HepG2 (cell line): Measurements from ENCODE around the gene C2orf92. TPM values are rescaled to one million over a fixed set of nuclear protein-coding genes. Genes with fewer than 3 reads are reported as not detected.

Experiments
- CEBPB ChIP-seq: IDR thresholded peaks from 2 replicates; pipeline ENCODE4 v1.6.1; 2011; ENCODE audit warnings: low read depth, low read length, improper control_type of control experiment, borderline replicate concordance
- CREB1 ChIP-seq, 2 experiments: fragments of 450-650 bp in 1 of 2; IDR thresholded peaks; 2 replicates each; pipeline ENCODE4 v1.6.1; 2016 to 2017; ENCODE audit warnings: control low read depth in 1 of 2, mild to moderate bottlenecking in 1 of 2, missing compliant biosample characterization in 1 of 2, missing genetic modification characterization in 1 of 2
- GABPB1 ChIP-seq: IDR thresholded peaks from 2 replicates; pipeline ENCODE4 v1.6.1; 2016; ENCODE audit warnings: mild to moderate bottlenecking, missing genetic modification reagents, moderate library complexity, missing compliant biosample characterization
- HNF1B ChIP-seq: sonication (generic); formaldehyde crosslinking; IDR thresholded peaks from 2 replicates; pipeline ENCODE4 v1.5.1; 2020; ENCODE audit warnings: mild to moderate bottlenecking, moderate library complexity, missing genetic modification reagents
- KLF15 ChIP-seq: sonication (generic); formaldehyde crosslinking; IDR thresholded peaks from 2 replicates; pipeline ENCODE4 v1.8.1; 2023; ENCODE audit warnings: borderline replicate concordance, mild to moderate bottlenecking, inconsistent platforms, missing genetic modification reagents, mixed read lengths
- MEIS1 ChIP-seq: sonication (generic); formaldehyde crosslinking; IDR thresholded peaks from 2 replicates; pipeline ENCODE4 v1.9.0; 2021; ENCODE audit warnings: mild to moderate bottlenecking, missing genetic modification reagents, moderate library complexity, borderline replicate concordance
- MNT ChIP-seq: fragments of 450-650 bp; IDR thresholded peaks from 2 replicates; pipeline ENCODE4 v1.6.1; 2016
- RFX5 ChIP-seq: IDR thresholded peaks from 2 replicates; pipeline ENCODE4 v1.6.1; 2011; ENCODE audit warnings: low read depth, low read length, improper control_type of control experiment
- SALL1 ChIP-seq: sonication (generic); formaldehyde crosslinking; IDR thresholded peaks from 2 replicates; pipeline ENCODE4 v1.8.0; 2022; ENCODE audit warnings: mild to moderate bottlenecking, missing genetic modification reagents
- SCMH1 ChIP-seq: sonication (generic); formaldehyde crosslinking; IDR thresholded peaks from 2 replicates; pipeline ENCODE4 v1.9.0; 2021; ENCODE audit warnings: missing genetic modification reagents, mild to moderate bottlenecking, borderline replicate concordance
- STAG1 ChIP-seq: sonication (generic); formaldehyde crosslinking; IDR thresholded peaks from 2 replicates; pipeline ENCODE4 v1.4.0; 2020; ENCODE audit warnings: missing genetic modification reagents
- YY1 ChIP-seq: IDR thresholded peaks from 2 replicates; pipeline ENCODE4 v1.6.1; 2011; ENCODE audit warnings: low read length, low read depth, moderate library complexity, mild to moderate bottlenecking; ENCODE audit not compliant: insufficient read depth, insufficient replicate concordance
- ZNF101 ChIP-seq: sonication (generic); formaldehyde crosslinking; IDR thresholded peaks from 2 replicates; pipeline ENCODE4 v1.4.0; 2020; ENCODE audit warnings: mild to moderate bottlenecking, low read depth, missing genetic modification reagents, borderline replicate concordance
- ZNF136 ChIP-seq: sonication (generic); formaldehyde crosslinking; IDR thresholded peaks from 2 replicates; pipeline ENCODE4 v1.8.1; 2022; ENCODE audit warnings: low read depth, mild to moderate bottlenecking, moderate library complexity, missing genetic modification reagents
- ZNF33B ChIP-seq: sonication (generic); formaldehyde crosslinking; IDR thresholded peaks from 2 replicates; pipeline ENCODE4 v1.5.1; 2020; ENCODE audit warnings: mild to moderate bottlenecking, missing genetic modification reagents
- ZNF350 ChIP-seq: sonication (generic); formaldehyde crosslinking; IDR thresholded peaks from 2 replicates; pipeline ENCODE4 v1.4.0; 2020; ENCODE audit warnings: mild to moderate bottlenecking, low read depth, missing genetic modification reagents, borderline replicate concordance
- ZNF460 ChIP-seq: sonication (generic); formaldehyde crosslinking; IDR thresholded peaks from 2 replicates; pipeline ENCODE4 v1.5.1; 2020; ENCODE audit warnings: missing genetic modification reagents, mild to moderate bottlenecking, borderline replicate concordance
- ZNF468 ChIP-seq: sonication (generic); formaldehyde crosslinking; IDR thresholded peaks from 2 replicates; pipeline ENCODE4 v1.8.0; 2022; ENCODE audit warnings: mild to moderate bottlenecking, moderate library complexity, missing genetic modification reagents
- ZNF549 ChIP-seq: sonication (generic); formaldehyde crosslinking; IDR thresholded peaks from 2 replicates; pipeline ENCODE4 v1.5.0; 2020; ENCODE audit warnings: missing genetic modification reagents
- ZNF773 ChIP-seq: sonication (generic); formaldehyde crosslinking; IDR thresholded peaks from 2 replicates; pipeline ENCODE4 v1.4.0; 2020; ENCODE audit warnings: missing genetic modification reagents, borderline replicate concordance
- ZNF781 ChIP-seq: sonication (generic); formaldehyde crosslinking; IDR thresholded peaks from 2 replicates; pipeline ENCODE4 v1.5.1; 2020; ENCODE audit warnings: borderline replicate concordance, mild to moderate bottlenecking, missing genetic modification reagents; ENCODE audit errors: not compliant biosample characterization
- ZNF782 ChIP-seq: sonication (generic); formaldehyde crosslinking; IDR thresholded peaks from 2 replicates; pipeline ENCODE4 v1.4.0; 2020; ENCODE audit warnings: missing genetic modification reagents, mild to moderate bottlenecking, borderline replicate concordance
- ZNF800 ChIP-seq: sonication (generic); formaldehyde crosslinking; IDR thresholded peaks from 2 replicates; pipeline ENCODE4 v1.4.0; 2020; ENCODE audit warnings: missing genetic modification reagents
- ZNF816 ChIP-seq: sonication (generic); formaldehyde crosslinking; IDR thresholded peaks from 2 replicates; pipeline ENCODE4 v1.8.0; 2022; ENCODE audit warnings: missing genetic modification reagents, mild to moderate bottlenecking, borderline replicate concordance
- polyA plus RNA-seq, 8 experiments: library from polyadenylated mRNA; depleted of rRNA in 3 of 8; stranded (reverse) in 7 of 8; unstranded in 1 of 8; fragments of >200 nt; fragmentation: Illumina TruSeq in 4 of 8; extraction: Trizol in 4 of 8; gene quantifications; 2 replicates each; pipeline versions ENCODE4 v1.2.1 to v1.2.3, GENCODE V29; 2011 to 2016; ENCODE audit warnings: low read depth in 4 of 8, missing spikeins in 1 of 8, mixed read lengths in 1 of 8; ENCODE audit not compliant: insufficient read depth in 1 of 8
- total RNA-seq, 5 experiments: library from RNA; depleted of rRNA; stranded (reverse); fragments of >200 nt; fragmentation: Illumina TruSeq; extraction: Trizol; gene quantifications; 2 replicates each; pipeline ENCODE4 v1.2.3, GENCODE V29; 2016; ENCODE audit warnings: low read depth in 1 of 5

C2orf92 gene
- total and polyA plus RNA-seq, 2 of the 13 experiments (the other 11 are each of a cell fraction or from before 2014, with no cell fraction given) = 4.9 to 5.0 TPM

- TF ChIP-seq HNF1B (CRISPR knock-in tag) (peak; percentile 71; the same call in 1 of the 2 replicates), ZNF800 (CRISPR knock-in tag) (peak; percentile 77), ZNF101 (CRISPR knock-in tag) (no peak), CEBPB (peak; percentile 43; the same call in 1 of the 2 replicates), MEIS1 (CRISPR knock-in tag) (peak; percentile 83; the same call in 1 of the 2 replicates), STAG1 (CRISPR knock-in tag) (peak; percentile 37; the same call in 1 of the 2 replicates), ZNF549 (CRISPR knock-in tag) (peak; percentile 85; the same call in 1 of the 2 replicates), ZNF773 (CRISPR knock-in tag) (0 out of 2 replicates have a peak, but pooled peaks have one; percentile 80), YY1 (peak; percentile 56), ZNF136 (no peak), ZNF782 (CRISPR knock-in tag) (peak; percentile 82; the same call in 1 of the 2 replicates), RFX5 (peak; percentile 98), MNT (peak; percentile 19; the same call in 1 of the 2 replicates), ZNF781 (CRISPR knock-in tag) (no peak), ZNF350 (peak; percentile 46; the same call in 1 of the 2 replicates), ZNF460 (no peak), SCMH1 (CRISPR knock-in tag) (no peak), ZNF468 (CRISPR knock-in tag) (no peak), CREB1 (IDR thresholded peaks at IDR 0.05) (peak; percentile 89), CREB1 (CRISPR knock-in tag; IDR thresholded peaks at IDR 0.05) (peak; percentile 87), SALL1 (peak; percentile 78; the same call in 1 of the 2 replicates), KLF15 (CRISPR knock-in tag) (0 out of 2 replicates have a peak, but pooled peaks have one; percentile 44), GABPB1 (CRISPR knock-in tag) (peak; percentile 87), ZNF816 (CRISPR knock-in tag) (no peak), ZNF33B (CRISPR knock-in tag) (no peak)
Observed at GRCh38 chr2:97663962-97664635, 5.4 kb upstream of the C2orf92 start, which contains the start of gene ACTR1B (continued).
